HepG2 (cell line): ENCODE data around the gene TMEM117. TPM values are rescaled to one million over a fixed set of nuclear protein-coding genes. Genes with fewer than 3 reads are reported as not detected.

Experiments used
- ATAC-seq: fragments of 200-7000 bp; cut with Tn5 transposase; 3 replicates; pipeline ENCODE4 v1.9.1; 2020; ENCODE audit warnings: mild to moderate bottlenecking, moderate library complexity
- BruUV-seq: library from RNA; stranded (reverse); fragments of 400-500 nt; replicated peaks from 2 replicates; lab custom pipeline; 2021; lab: Mats Ljungman, UMichigan
- CTCF ChIA-PET: fragments of 300-600 bp; formaldehyde crosslinking; extraction: SDS; loops from one replicate; lab custom pipeline; 2021; ENCODE audit warnings: low total read pairs, inconsistent platforms, low intra/inter-chr PET ratio; lab: Yijun Ruan, JAX
- POLR2A ChIA-PET: fragments of 350-600 bp; sonication (Branson Sonifier 250); formaldehyde crosslinking; loops from one replicate; lab custom pipeline; 2020; ENCODE audit warnings: antibody characterized with exemption, inconsistent platforms; lab: Yijun Ruan, JAX
- DNase-seq: peaks from one replicate; pipeline ENCODE4 v3.0.0-alpha.2; 2015; ENCODE audit warnings: low spot score
- FAIRE-seq: peaks from 3 replicates; lab custom pipeline; 2011; peaks lifted over from hg19 to GRCh38; lab: Jason Lieb, UNC
- H2AFZ ChIP-seq: one replicate; pipeline ENCODE4 v1.6.1; 2011; ENCODE audit warnings: low read length, inconsistent platforms
- H3K27ac ChIP-seq: fragments of 300-600 bp; 3 replicates; pipeline ENCODE4 v1.8.0; 2011; ENCODE audit warnings: mixed run types, mild to moderate bottlenecking, mixed read lengths, low read length, inconsistent platforms; ENCODE audit not compliant: insufficient read depth; ENCODE audit errors: extremely low read length
- H3K27me3 ChIP-seq, 2 experiments: fragments of 200-600 bp in 1 of 2; 2 replicates in 1 of 2; 3 replicates in 1 of 2; pipeline versions ENCODE4 v1.6.0 to v1.8.0; 2011; ENCODE audit warnings: low read length in 2 of 2, mild to moderate bottlenecking in 2 of 2, moderate library complexity in 2 of 2, inconsistent platforms in 1 of 2; ENCODE audit not compliant: insufficient read depth in 2 of 2, control insufficient read depth in 1 of 2
- H3K36me3 ChIP-seq, 2 experiments: fragments of 200-600 bp in 1 of 2; replicated peaks in 1 of 2; 2 replicates in 1 of 2; 3 replicates in 1 of 2; pipeline versions ENCODE4 v1.5.1 to v1.8.0; 2011; ENCODE audit warnings: low read length in 2 of 2, inconsistent platforms in 1 of 2; ENCODE audit not compliant: insufficient read depth in 2 of 2, control insufficient read depth in 1 of 2
- H3K4me1 ChIP-seq: 2 replicates; pipeline ENCODE4 v1.5.1; 2012; ENCODE audit warnings: low read length, inconsistent platforms; ENCODE audit not compliant: insufficient read depth
- H3K4me2 ChIP-seq: 2 replicates; pipeline ENCODE4 v1.6.0; 2011; ENCODE audit warnings: low read depth, low read length, inconsistent platforms
- H3K4me3 ChIP-seq, 3 experiments: fragments of 200-600 bp in 1 of 3; sonication (generic), shearing (Covaris generic) in 1 of 3; replicated peaks in 1 of 3; 2 replicates each; pipeline ENCODE4 v1.5.1; 2011 to 2016; ENCODE audit warnings: low read length in 3 of 3, inconsistent platforms in 2 of 3, low read depth in 2 of 3, mild to moderate bottlenecking in 2 of 3, control low read depth in 1 of 3, mixed read lengths in 1 of 3; ENCODE audit not compliant: insufficient read depth in 1 of 3
- H3K79me2 ChIP-seq: one replicate; pipeline ENCODE4 v1.6.1; 2011; ENCODE audit warnings: low read length, inconsistent platforms; ENCODE audit not compliant: insufficient read depth
- H3K9ac ChIP-seq: 2 replicates; pipeline ENCODE4 v1.6.0; 2011; ENCODE audit warnings: mild to moderate bottlenecking, low read depth, low read length, inconsistent platforms; ENCODE audit not compliant: insufficient read depth
- H3K9me3 ChIP-seq: 2 replicates; pipeline ENCODE4 v1.5.1; 2012; ENCODE audit warnings: mild to moderate bottlenecking, low read length
- H4K20me1 ChIP-seq: 2 replicates; pipeline ENCODE4 v1.6.0; 2011; ENCODE audit warnings: inconsistent platforms, mild to moderate bottlenecking, low read length, moderate library complexity; ENCODE audit not compliant: insufficient read depth
- ARNT2 ChIP-seq: sonication (generic); formaldehyde crosslinking; IDR thresholded peaks from 2 replicates; pipeline ENCODE4 v1.8.0; 2022; ENCODE audit warnings: mild to moderate bottlenecking, low read depth, missing genetic modification reagents, moderate library complexity
- GMEB2 ChIP-seq: IDR thresholded peaks from 2 replicates; pipeline ENCODE4 v1.6.1; 2016; ENCODE audit warnings: missing biosample characterization, missing genetic modification reagents, low read depth
- KLF12 ChIP-seq: sonication (generic); formaldehyde crosslinking; IDR thresholded peaks from 2 replicates; pipeline ENCODE4 v1.4.0; 2020; ENCODE audit warnings: missing genetic modification reagents, borderline replicate concordance
- PCBP1 ChIP-seq: fragments of 200-400 bp; formaldehyde crosslinking; IDR thresholded peaks from 2 replicates; pipeline ENCODE4 v1.6.1; 2017; ENCODE audit warnings: mild to moderate bottlenecking, low read depth, low read length, borderline replicate concordance
- SNAPC2 ChIP-seq: sonication (generic); formaldehyde crosslinking; IDR thresholded peaks from 2 replicates; pipeline ENCODE4 v1.8.1; 2022; ENCODE audit warnings: mild to moderate bottlenecking, missing genetic modification reagents
- SP5 ChIP-seq: IDR thresholded peaks from 2 replicates; pipeline ENCODE4 v1.6.1; 2016; ENCODE audit warnings: low read depth, borderline replicate concordance
- SRSF4 ChIP-seq: fragments of 200-400 bp; formaldehyde crosslinking; IDR thresholded peaks from one replicate; pipeline ENCODE4 v1.6.1; 2018; ENCODE audit warnings: mild to moderate bottlenecking, low read depth, low read length, moderate library complexity; ENCODE audit not compliant: poor library complexity, severe bottlenecking
- TARDBP ChIP-seq: sonication (generic); formaldehyde crosslinking; IDR thresholded peaks from 2 replicates; pipeline ENCODE4 v1.8.0; 2022; ENCODE audit warnings: mild to moderate bottlenecking, missing genetic modification reagents
- TCF7L2 ChIP-seq: IDR thresholded peaks from 2 replicates; pipeline ENCODE4 v1.6.1; 2011; ENCODE audit warnings: mild to moderate bottlenecking, low read depth, low read length, moderate library complexity
- ZNF331 ChIP-seq: sonication (generic); formaldehyde crosslinking; IDR thresholded peaks from 2 replicates; pipeline ENCODE4 v1.4.0; 2020; ENCODE audit warnings: missing genetic modification reagents
- ZNF33B ChIP-seq: sonication (generic); formaldehyde crosslinking; IDR thresholded peaks from 2 replicates; pipeline ENCODE4 v1.5.1; 2020; ENCODE audit warnings: mild to moderate bottlenecking, missing genetic modification reagents
- ZNF558 ChIP-seq: sonication (generic); formaldehyde crosslinking; IDR thresholded peaks from 2 replicates; pipeline ENCODE4 v1.9.0; 2022; ENCODE audit warnings: mild to moderate bottlenecking, missing genetic modification reagents, borderline replicate concordance
- ZNF563 ChIP-seq: sonication (generic); formaldehyde crosslinking; IDR thresholded peaks from 2 replicates; pipeline ENCODE4 v1.8.0; 2022; ENCODE audit warnings: mild to moderate bottlenecking, moderate library complexity, missing genetic modification reagents
- ZNF770 ChIP-seq: sonication (generic); formaldehyde crosslinking; IDR thresholded peaks from 2 replicates; pipeline ENCODE4 v1.5.0; 2020; ENCODE audit warnings: mild to moderate bottlenecking, missing genetic modification reagents
- WGBS: methylation state at CpG from one replicate; pipeline ENCODE4 v1.1.6; 2017; ENCODE audit warnings: low lambda C conversion rate; 5-methylcytosine and 5-hydroxymethylcytosine counted together
- in situ Hi-C: cut with HindIII; loops from 2 replicates; pipeline ENCODE4 v1.10.0; 2017; ENCODE audit warnings: low pct_unique_long_range_greater_than_20kb; ENCODE audit not compliant: extremely low pct_ligation_motif_present
- intact Hi-C: fragments of 100-400 bp; cut with micrococcal nuclease; formaldehyde crosslinking; loops from one replicate; pipeline ENCODE4 v1.10.0; 2022; ENCODE audit not compliant: unreplicated experiment
- polyA plus RNA-seq, 8 experiments: library from polyadenylated mRNA; depleted of rRNA in 3 of 8; stranded (reverse) in 7 of 8; unstranded in 1 of 8; fragments of >200 nt; fragmentation: Illumina TruSeq in 4 of 8; extraction: Trizol in 4 of 8; gene quantifications; 2 replicates each; pipeline versions ENCODE4 v1.2.1 to v1.2.3, GENCODE V29; 2011 to 2016; ENCODE audit warnings: low read depth in 4 of 8, missing spikeins in 1 of 8, mixed read lengths in 1 of 8; ENCODE audit not compliant: insufficient read depth in 1 of 8
- total RNA-seq, 5 experiments: library from RNA; depleted of rRNA; stranded (reverse); fragments of >200 nt; fragmentation: Illumina TruSeq; extraction: Trizol; gene quantifications; 2 replicates each; pipeline ENCODE4 v1.2.3, GENCODE V29; 2016; ENCODE audit warnings: low read depth in 1 of 5
- TF ChIP-seq, protein P1 (sequence below): sonication (generic); formaldehyde crosslinking; IDR thresholded peaks from 2 replicates; pipeline ENCODE4 v1.4.0; 2020; ENCODE audit warnings: missing genetic modification reagents
- TF ChIP-seq, protein P2 (sequence below): sonication (generic); formaldehyde crosslinking; IDR thresholded peaks from 2 replicates; pipeline ENCODE4 v1.4.0; 2020; ENCODE audit warnings: mild to moderate bottlenecking, missing genetic modification reagents
- TF ChIP-seq, protein P3 (sequence below): sonication (generic); formaldehyde crosslinking; IDR thresholded peaks from 2 replicates; pipeline ENCODE4 v1.8.0; 2022; ENCODE audit warnings: low read depth, missing genetic modification reagents

TMEM117 gene
- total and polyA plus RNA-seq, 2 of the 13 experiments (the other 11 are each of a cell fraction or from before 2014, with no cell fraction given), result 2.8 to 8.5 TPM

- DNase-seq (no peak), ATAC-seq (no peak), FAIRE-seq (no peak)
- H3K27me3 ChIP-seq, result no peaks in the 10 kb centered on the region
- ChIA-PET POLR2A (no interaction called here), CTCF (no interaction called here)
- H3K4me3 ChIP-seq, result no peak overlapping the region
- in situ Hi-C loops, result no loop called here
- H4K20me1 ChIP-seq, result no peaks in the 10 kb centered on the region
- H3K36me3 ChIP-seq, result no peaks in the 10 kb centered on the region
- intact Hi-C loops, result no loop called here
- WGBS, result 86% methylated on average over 2 of the region's 2 CpGs
- no peaks in the 10 kb centered on the region for H3K79me2 ChIP-seq
- no peaks in the 10 kb centered on the region for H3K4me1 ChIP-seq
- BruUV-seq, result no TSS peak
- no peak overlapping the region for H3K9ac ChIP-seq
- H3K9me3 ChIP-seq, result no peaks in the 10 kb centered on the region
- no peak overlapping the region for H2AFZ ChIP-seq
- no peak overlapping the region for H3K27ac ChIP-seq
- TF ChIP-seq, protein P1, sequence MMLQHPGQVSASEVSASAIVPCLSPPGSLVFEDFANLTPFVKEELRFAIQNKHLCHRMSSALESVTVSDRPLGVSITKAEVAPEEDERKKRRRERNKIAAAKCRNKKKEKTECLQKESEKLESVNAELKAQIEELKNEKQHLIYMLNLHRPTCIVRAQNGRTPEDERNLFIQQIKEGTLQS (CRISPR knock-in tag), result no peak
- TF ChIP-seq TARDBP (CRISPR knock-in tag) (no peak), ZNF331 (CRISPR knock-in tag) (no peak), SRSF4 (no peak), PCBP1 (no peak), SNAPC2 (CRISPR knock-in tag) (no peak), ZNF563 (CRISPR knock-in tag) (no peak), ARNT2 (CRISPR knock-in tag) (no peak), KLF12 (CRISPR knock-in tag) (no peak), ZNF33B (CRISPR knock-in tag) (no peak), ZNF770 (CRISPR knock-in tag) (no peak), GMEB2 (CRISPR knock-in tag) (no peak), TCF7L2 (no peak), ZNF558 (CRISPR knock-in tag) (no peak), SP5 (no peak)
- TF ChIP-seq, protein P2, sequence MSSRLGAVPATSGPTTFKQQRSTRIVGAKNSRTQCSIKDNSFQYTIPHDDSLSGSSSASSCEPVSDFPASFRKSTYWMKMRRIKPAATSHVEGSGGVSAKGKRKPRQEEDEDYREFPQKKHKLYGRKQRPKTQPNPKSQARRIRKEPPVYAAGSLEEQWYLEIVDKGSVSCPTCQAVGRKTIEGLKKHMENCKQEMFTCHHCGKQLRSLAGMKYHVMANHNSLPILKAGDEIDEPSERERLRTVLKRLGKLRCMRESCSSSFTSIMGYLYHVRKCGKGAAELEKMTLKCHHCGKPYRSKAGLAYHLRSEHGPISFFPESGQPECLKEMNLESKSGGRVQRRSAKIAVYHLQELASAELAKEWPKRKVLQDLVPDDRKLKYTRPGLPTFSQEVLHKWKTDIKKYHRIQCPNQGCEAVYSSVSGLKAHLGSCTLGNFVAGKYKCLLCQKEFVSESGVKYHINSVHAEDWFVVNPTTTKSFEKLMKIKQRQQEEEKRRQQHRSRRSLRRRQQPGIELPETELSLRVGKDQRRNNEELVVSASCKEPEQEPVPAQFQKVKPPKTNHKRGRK (CRISPR knock-in tag), result no peak
- TF ChIP-seq, protein P3, sequence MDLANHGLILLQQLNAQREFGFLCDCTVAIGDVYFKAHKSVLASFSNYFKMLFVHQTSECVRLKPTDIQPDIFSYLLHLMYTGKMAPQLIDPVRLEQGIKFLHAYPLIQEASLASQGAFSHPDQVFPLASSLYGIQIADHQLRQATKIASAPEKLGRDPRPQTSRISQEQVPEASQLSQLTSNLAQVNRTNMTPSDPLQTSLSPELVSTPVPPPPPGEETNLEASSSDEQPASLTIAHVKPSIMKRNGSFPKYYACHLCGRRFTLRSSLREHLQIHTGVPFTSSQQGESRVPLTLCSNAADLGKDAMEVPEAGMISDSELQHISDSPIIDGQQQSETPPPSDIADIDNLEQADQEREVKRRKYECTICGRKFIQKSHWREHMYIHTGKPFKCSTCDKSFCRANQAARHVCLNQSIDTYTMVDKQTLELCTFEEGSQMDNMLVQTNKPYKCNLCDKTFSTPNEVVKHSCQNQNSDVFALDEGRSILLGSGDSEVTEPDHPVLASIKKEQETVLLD, result no peak
- no peak overlapping the region for H3K4me2 ChIP-seq
Measured at GRCh38 chr12:43917896-43918295, 82.0 kb downstream of the TMEM117 start.
